Adrenal gland (tissue), 12 donors: ENCODE results near the gene NUCB1. TPM values are rescaled to one million over a fixed set of nuclear protein-coding genes. Genes with fewer than 3 reads are reported as not detected.

Source experiments
- DNase-seq, 7 donors: peaks; one replicate each; pipeline ENCODE4 v3.0.0-alpha.2; 2019 to 2020
- H3K27ac ChIP-seq, 5 donors: fragments of 200-600 bp; sonication (generic) in 4 of 5; 1 replicate in 3 of 5; 2 replicates in 2 of 5; pipeline versions ENCODE4 v1.5.1 to v1.8.0; 2016 to 2020; ENCODE audit warnings: mild to moderate bottlenecking in 1 of 5
- H3K27me3 ChIP-seq: fragments of 200-600 bp; 2 replicates; pipeline ENCODE4 v1.8.0; 2021
- H3K36me3 ChIP-seq, 2 donors: fragments of 200-600 bp; replicated peaks in 1 of 2; 1 replicate in 1 of 2; 2 replicates in 1 of 2; pipeline versions ENCODE4 v1.5.1 to v1.8.0; 2018 to 2022
- H3K4me1 ChIP-seq, 2 donors: fragments of 200-600 bp; replicated peaks in 1 of 2; 1 replicate in 1 of 2; 2 replicates in 1 of 2; pipeline versions ENCODE4 v1.5.1 to v1.8.0; 2018 to 2021
- H3K4me3 ChIP-seq, 4 donors: fragments of 200-600 bp; sonication (generic) in 3 of 4; one replicate each; pipeline ENCODE4 v1.5.1; 2016 to 2018
- H3K9me3 ChIP-seq, 3 donors: fragments of 200-600 bp; sonication (generic) in 1 of 3; replicated peaks in 1 of 3; 1 replicate in 2 of 3; 2 replicates in 1 of 3; pipeline versions ENCODE4 v1.5.1 to v1.8.0; 2016 to 2021
- POLR2A ChIP-seq, 2 donors: fragments of 450-650 bp; IDR thresholded peaks; one replicate each; pipeline ENCODE4 v1.6.1; 2017; ENCODE audit warnings: antibody characterized with exemption in 2 of 2, mild to moderate bottlenecking in 2 of 2, moderate library complexity in 1 of 2
- WGBS, 4 donors: extraction: QIAGEN DNeasy Blood & Tissue Kit in 2 of 4; methylation state at CpG; one replicate each; pipeline versions ENCODE4 v1.1.5 to v1.1.7; 2013 to 2017; 5-methylcytosine and 5-hydroxymethylcytosine counted together
- intact Hi-C, 2 donors: fragments of 100-400 bp; cut with DNase I; formaldehyde crosslinking; loops; one replicate each; pipeline versions ENCODE4 v1.14.1 to v1.15.0; 2022 to 2023
- polyA plus RNA-seq, 3 donors: library from polyadenylated mRNA; stranded (reverse); fragments of 200-250 nt in 2 of 3; fragments of 350-450 nt in 1 of 3; fragmentation: Illumina TruSeq in 1 of 3; extraction: RNeasy Lipid Tissue Mini Kit (QIAGEN cat#74804) in 1 of 3; gene quantifications; one replicate each; pipeline ENCODE4 v1.2.3, GENCODE V29; 2013 to 2014
- total RNA-seq, 9 donors: library from RNA; depleted of rRNA in 4 of 9; stranded (reverse); fragments of >200 nt in 4 of 9; fragments of 120-200 nt in 1 of 9; fragmentation: NEBNext Ultra II Directional in 1 of 9; extraction: Animal tissue kit (Norgen Biotek cat#: 25700) in 1 of 9; gene quantifications; one replicate each; pipeline versions ENCODE4 v1.1.0 to v1.2.4, GENCODE V29; 2013 to 2023
- TF ChIP-seq, protein P1 (sequence below), 6 experiments: fragments of 450-650 bp in 4 of 6; fragments of 200-600 bp in 2 of 6; sonication (generic) in 1 of 6; IDR thresholded peaks; 1 replicate in 5 of 6; 2 replicates in 1 of 6; pipeline versions ENCODE4 v1.5.1 to v1.8.0; 2016 to 2021; ENCODE audit warnings: antibody characterized with exemption in 6 of 6, mild to moderate bottlenecking in 2 of 6, moderate library complexity in 1 of 6
- donor health status: healthy with polysubstance abuse.
- donor health status: Bipolar disorder and iron deficiency.
- donor health status: DM: yes; HTN: yes; CAD: no.
- donor health status: DM: no; HTN: no; CAD: no.
- donor health status: DM: no; HTN: no; CAD: no.
- donor health status: DM: yes; HTN: yes; CAD: no.

The NUCB1 gene
- total and polyA plus RNA-seq, 12 donors, result 98.8 to 581 (median 249) TPM

DNA sequence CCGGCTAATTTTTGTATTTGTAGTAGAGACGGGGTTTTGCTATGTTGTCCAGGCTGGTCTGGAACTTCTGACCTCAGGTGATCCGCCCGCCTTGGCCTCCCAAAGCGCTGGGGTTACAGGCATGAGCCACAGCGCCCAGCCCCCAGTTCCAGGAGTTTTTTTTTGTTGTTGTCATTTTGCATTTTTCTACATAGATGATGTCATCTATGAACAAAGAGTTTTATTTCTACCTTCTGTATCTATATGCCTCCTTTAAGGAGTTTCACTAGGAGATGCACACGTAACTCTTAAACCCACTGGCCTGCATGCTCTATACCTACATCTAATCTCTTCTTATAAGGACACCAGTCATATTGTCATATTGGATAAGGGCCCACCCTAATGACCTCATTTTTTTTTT lies 38.1 kb downstream of the NUCB1 start:
- TF ChIP-seq POLR2A (IDR thresholded peaks at IDR 0.05), result no peak
- TF ChIP-seq, protein P1, sequence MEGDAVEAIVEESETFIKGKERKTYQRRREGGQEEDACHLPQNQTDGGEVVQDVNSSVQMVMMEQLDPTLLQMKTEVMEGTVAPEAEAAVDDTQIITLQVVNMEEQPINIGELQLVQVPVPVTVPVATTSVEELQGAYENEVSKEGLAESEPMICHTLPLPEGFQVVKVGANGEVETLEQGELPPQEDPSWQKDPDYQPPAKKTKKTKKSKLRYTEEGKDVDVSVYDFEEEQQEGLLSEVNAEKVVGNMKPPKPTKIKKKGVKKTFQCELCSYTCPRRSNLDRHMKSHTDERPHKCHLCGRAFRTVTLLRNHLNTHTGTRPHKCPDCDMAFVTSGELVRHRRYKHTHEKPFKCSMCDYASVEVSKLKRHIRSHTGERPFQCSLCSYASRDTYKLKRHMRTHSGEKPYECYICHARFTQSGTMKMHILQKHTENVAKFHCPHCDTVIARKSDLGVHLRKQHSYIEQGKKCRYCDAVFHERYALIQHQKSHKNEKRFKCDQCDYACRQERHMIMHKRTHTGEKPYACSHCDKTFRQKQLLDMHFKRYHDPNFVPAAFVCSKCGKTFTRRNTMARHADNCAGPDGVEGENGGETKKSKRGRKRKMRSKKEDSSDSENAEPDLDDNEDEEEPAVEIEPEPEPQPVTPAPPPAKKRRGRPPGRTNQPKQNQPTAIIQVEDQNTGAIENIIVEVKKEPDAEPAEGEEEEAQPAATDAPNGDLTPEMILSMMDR (IDR thresholded peaks at IDR 0.05), result no peak
- no peaks in the 10 kb centered on the region for H3K27me3 ChIP-seq
- H3K4me3 ChIP-seq, result no peak overlapping the region
- WGBS, 4 donors, result 76 to 97% (median 87%) methylated on average over 7 of the region's 7 CpGs
- H3K27ac ChIP-seq, result peak overlapping the region in 1 of 5 donors; percentile 49
- intact Hi-C loops, result no loop called here
- no peaks in the 10 kb centered on the region for H3K36me3 ChIP-seq
- no peak for DNase-seq
- no peaks in the 10 kb centered on the region for H3K4me1 ChIP-seq
- H3K9me3 ChIP-seq, result peaks cover 0 to 7% (median 0%) of the 10 kb centered on the region in 3 donors

- DNase-seq, result no peak
- Histone ChIP-seq H3K27me3 (no peaks in the 10 kb centered on the region), H3K4me1 (no peaks in the 10 kb centered on the region), H3K36me3 (no peaks in the 10 kb centered on the region), H3K27ac (no peak overlapping the region), H3K9me3 (peaks cover 0 to 7% (median 0%) of the 10 kb centered on the region in 3 donors), H3K4me3 (no peak overlapping the region)
- 92 to 100% (median 95%) methylated on average over 2 to 5 of the region's 5 CpGs for WGBS, 4 donors
- intact Hi-C loops, result no loop called here
- no peak for TF ChIP-seq POLR2A (IDR thresholded peaks at IDR 0.05)
- TF ChIP-seq, protein P1 (IDR thresholded peaks at IDR 0.05), result no peak
Measured at GRCh38 chr19:48940902-48941301, 40.8 kb downstream of the NUCB1 start.

GRCh38 chr19:48943081-48943480 lies 43.0 kb downstream of the NUCB1 start:
- no peak overlapping the region for H3K4me3 ChIP-seq
- H3K4me1 ChIP-seq, result no peaks in the 10 kb centered on the region
- intact Hi-C loops, result no loop called here
- no peak overlapping the region for H3K27ac ChIP-seq
- H3K36me3 ChIP-seq, result no peaks in the 10 kb centered on the region
- DNase-seq, result no peak
- TF ChIP-seq POLR2A (IDR thresholded peaks at IDR 0.05), result no peak
- TF ChIP-seq, protein P1 (IDR thresholded peaks at IDR 0.05), result no peak
- 88 to 97% (median 92%) methylated on average over 6 of the region's 6 CpGs for WGBS, 4 donors
- peaks cover 0 to 7% (median 0%) of the 10 kb centered on the region in 3 donors for H3K9me3 ChIP-seq
- no peaks in the 10 kb centered on the region for H3K27me3 ChIP-seq

DNA sequence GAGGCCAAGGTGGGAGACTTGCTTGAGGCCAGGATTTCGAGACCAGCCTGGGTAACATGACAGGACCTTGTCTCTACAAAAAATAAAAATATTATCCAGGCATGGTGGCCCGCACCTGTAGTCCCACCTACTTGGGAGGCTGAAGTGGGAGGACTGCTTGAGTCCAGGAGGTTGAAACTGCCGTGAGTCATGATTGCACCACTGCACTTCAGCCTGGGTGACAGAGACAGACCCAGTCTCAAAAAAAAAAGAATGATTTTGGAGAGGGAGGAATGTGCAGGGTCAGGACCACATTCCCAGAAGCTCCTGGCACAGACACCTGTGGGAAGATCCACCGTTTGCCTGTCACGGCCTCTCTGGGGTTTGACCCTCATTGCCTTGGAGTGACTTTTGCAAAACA lies 45.3 kb downstream of the NUCB1 start:
- TF ChIP-seq, protein P1 (IDR thresholded peaks at IDR 0.05), result no peak
- no peak for TF ChIP-seq POLR2A (IDR thresholded peaks at IDR 0.05)
- Histone ChIP-seq H3K9me3 (peaks cover 0 to 7% (median 0%) of the 10 kb centered on the region in 3 donors), H3K27me3 (no peaks in the 10 kb centered on the region), H3K4me1 (no peaks in the 10 kb centered on the region), H3K36me3 (no peaks in the 10 kb centered on the region), H3K4me3 (no peak overlapping the region), H3K27ac (no peak overlapping the region)
- WGBS, 4 donors, result 83 to 89% (median 86%) methylated on average over 5 of the region's 5 CpGs
- intact Hi-C loops, result no loop called here
- no peak for DNase-seq
